NCI-H187 treated with DMSO at 0.1 percent for 48 hours (cell line): Measurements from ENCODE around the gene TENM4.

Experiments used
- DNase-seq: peaks from one replicate; lab custom pipeline; 2025; lab: John Stamatoyannopoulos, UW

Gene TENM4

GRCh38 chr11:79447038-79447786, 6.4 kb upstream of the TENM4 start:
- no peak for DNase-seq

GRCh38 chr11:79444923-79445322, 4.1 kb upstream of the TENM4 start:
- DNase-seq = no peak

- DNase-seq = no peak
Measured at GRCh38 chr11:79441461-79441875, 638 bp upstream of the TENM4 start.

- DNase-seq = no peak
Measured at GRCh38 chr11:79439886-79440570, 802 bp downstream of the TENM4 start.

GRCh38 chr11:79439410-79439885, 1.4 kb downstream of the TENM4 start:
- no peak for DNase-seq

GRCh38 chr11:79438631-79439409, 2.0 kb downstream of the TENM4 start:
- DNase-seq = no peak

- DNase-seq = no peak
Measured at GRCh38 chr11:79437981-79438630, 2.7 kb downstream of the TENM4 start.

- no peak for DNase-seq
Measured at GRCh38 chr11:79437278-79437980, 3.4 kb downstream of the TENM4 start.

GRCh38 chr11:79436919-79437277, 3.9 kb downstream of the TENM4 start:
- no peak for DNase-seq

GRCh38 chr11:79434283-79434682, 6.5 kb downstream of the TENM4 start:
- DNase-seq = no peak

- no peak for DNase-seq
Measured at GRCh38 chr11:79432138-79432537, 8.7 kb downstream of the TENM4 start.

GRCh38 chr11:79431535-79431934, 9.3 kb downstream of the TENM4 start:
- no peak for DNase-seq

- no peak for DNase-seq
Measured at GRCh38 chr11:79430280-79430679, 10.6 kb downstream of the TENM4 start.

- DNase-seq = no peak
Measured at GRCh38 chr11:79428406-79428805, 12.4 kb downstream of the TENM4 start.

GRCh38 chr11:79427611-79428327, 13.1 kb downstream of the TENM4 start:
- DNase-seq = no peak

GRCh38 chr11:79427126-79427525, 13.7 kb downstream of the TENM4 start:
- no peak for DNase-seq

GRCh38 chr11:79425463-79425862, 15.4 kb downstream of the TENM4 start:
- no peak for DNase-seq

GRCh38 chr11:79423736-79424135, 17.1 kb downstream of the TENM4 start:
- no peak for DNase-seq

GRCh38 chr11:79422866-79423265, 18.0 kb downstream of the TENM4 start:
- DNase-seq = no peak

- DNase-seq = no peak
Measured at GRCh38 chr11:79421820-79422219, 19.0 kb downstream of the TENM4 start.

GRCh38 chr11:79419120-79419519, 21.7 kb downstream of the TENM4 start:
- no peak for DNase-seq
